DOHH2 (cell line): ENCODE data around the gene CD164L2.
A peak's percentile ranks its signal among the peaks of the same experiment; 100 is the strongest.

ENCODE experiments used
- H3F3A ChIP-seq: fragments of 200-600 bp; sonication (generic), shearing (Covaris generic); 2 replicates; pipeline ENCODE4 v1.6.0; 2016; ENCODE audit warnings: antibody characterized with exemption, mild to moderate bottlenecking; ENCODE audit not compliant: control insufficient read depth, insufficient read depth
- H3K27ac ChIP-seq: fragments of 200-600 bp; sonication (generic); 2 replicates; pipeline ENCODE4 v1.5.1; 2014; ENCODE audit warnings: low read depth, mild to moderate bottlenecking, low read length, moderate library complexity
- H3K27me3 ChIP-seq: fragments of 200-600 bp; sonication (generic); 2 replicates; pipeline ENCODE4 v1.6.1; 2014; ENCODE audit warnings: mild to moderate bottlenecking, low read length, mixed read lengths; ENCODE audit not compliant: control insufficient read depth
- H3K36me3 ChIP-seq: fragments of 200-600 bp; sonication (generic); 2 replicates; pipeline ENCODE4 v1.6.1; 2014; ENCODE audit warnings: mild to moderate bottlenecking, low read length, moderate library complexity, mixed read lengths; ENCODE audit not compliant: control insufficient read depth
- H3K4me1 ChIP-seq: fragments of 200-600 bp; sonication (generic); 2 replicates; pipeline ENCODE4 v1.6.1; 2014; ENCODE audit warnings: mild to moderate bottlenecking, low read length, mixed read lengths; ENCODE audit not compliant: control insufficient read depth
- H3K4me2 ChIP-seq: fragments of 200-600 bp; sonication (generic); 2 replicates; pipeline ENCODE4 v1.6.0; 2014; ENCODE audit warnings: mild to moderate bottlenecking, low read length, moderate library complexity
- H3K4me3 ChIP-seq: fragments of 200-600 bp; sonication (generic); 2 replicates; pipeline ENCODE4 v1.5.1; 2014; ENCODE audit warnings: mild to moderate bottlenecking, low read length, mixed read lengths
- H3K79me2 ChIP-seq: fragments of 200-600 bp; sonication (generic); 2 replicates; pipeline ENCODE4 v1.6.1; 2014; ENCODE audit warnings: mild to moderate bottlenecking, low read length, mixed read lengths; ENCODE audit not compliant: control insufficient read depth
- H3K9me2 ChIP-seq: fragments of 200-600 bp; sonication (generic); replicated peaks from 2 replicates; pipeline ENCODE4 v1.6.1; 2014; ENCODE audit warnings: mild to moderate bottlenecking, low read length, mixed read lengths; ENCODE audit not compliant: control insufficient read depth
- H3K9me3 ChIP-seq: fragments of 200-600 bp; sonication (generic); 2 replicates; pipeline ENCODE4 v1.6.1; 2014; ENCODE audit warnings: antibody characterized with exemption, low read length, mixed read lengths; ENCODE audit not compliant: control insufficient read depth, insufficient read depth
- H4K20me1 ChIP-seq: fragments of 200-600 bp; sonication (generic); 2 replicates; pipeline ENCODE4 v1.6.0; 2014; ENCODE audit warnings: low read depth, mild to moderate bottlenecking, antibody characterized with exemption, low read length, moderate library complexity; ENCODE audit not compliant: control insufficient read depth, insufficient read depth
- EZH2phosphoT487 ChIP-seq: fragments of 200-600 bp; sonication (generic); IDR thresholded peaks from 2 replicates; pipeline ENCODE4 v1.6.1; 2017; ENCODE audit warnings: borderline replicate concordance, mild to moderate bottlenecking, antibody characterized with exemption, low read length, moderate library complexity, mixed read lengths
- TF ChIP-seq, protein P1 (sequence below): fragments of 200-600 bp; sonication (generic); IDR thresholded peaks from one replicate; pipeline ENCODE4 v1.5.1; 2014; ENCODE audit warnings: antibody characterized with exemption, mild to moderate bottlenecking, low read depth, low read length; ENCODE audit not compliant: poor library complexity, severe bottlenecking

The CD164L2 gene

GRCh38 chr1:27394925-27395324, 11.8 kb upstream of the CD164L2 start:
- no peak for TF ChIP-seq EZH2phosphoT487
- H3K27ac ChIP-seq = no peak overlapping the region
- no peaks in the 10 kb centered on the region for H3K9me3 ChIP-seq
- H3K4me1 ChIP-seq = peaks cover 16% of the 10 kb centered on the region
- no peak overlapping the region for H3K4me2 ChIP-seq
- no peaks in the 10 kb centered on the region for H3F3A ChIP-seq
- H3K9me2 ChIP-seq = no peaks in the 10 kb centered on the region
- no peaks in the 10 kb centered on the region for H3K27me3 ChIP-seq
- H3K4me3 ChIP-seq = no peak overlapping the region
- no peaks in the 10 kb centered on the region for H3K36me3 ChIP-seq
- no peaks in the 10 kb centered on the region for H3K79me2 ChIP-seq
- no peaks in the 10 kb centered on the region for H4K20me1 ChIP-seq

- H3K36me3 ChIP-seq = no peaks in the 10 kb centered on the region
- H3K4me2 ChIP-seq = no peak overlapping the region
- H3K9me2 ChIP-seq = no peaks in the 10 kb centered on the region
- H3F3A ChIP-seq = no peaks in the 10 kb centered on the region
- H3K4me3 ChIP-seq = no peak overlapping the region
- H4K20me1 ChIP-seq = no peaks in the 10 kb centered on the region
- H3K4me1 ChIP-seq = peaks cover 16% of the 10 kb centered on the region
- no peaks in the 10 kb centered on the region for H3K9me3 ChIP-seq
- TF ChIP-seq EZH2phosphoT487 = no peak
- TF ChIP-seq, protein P1, sequence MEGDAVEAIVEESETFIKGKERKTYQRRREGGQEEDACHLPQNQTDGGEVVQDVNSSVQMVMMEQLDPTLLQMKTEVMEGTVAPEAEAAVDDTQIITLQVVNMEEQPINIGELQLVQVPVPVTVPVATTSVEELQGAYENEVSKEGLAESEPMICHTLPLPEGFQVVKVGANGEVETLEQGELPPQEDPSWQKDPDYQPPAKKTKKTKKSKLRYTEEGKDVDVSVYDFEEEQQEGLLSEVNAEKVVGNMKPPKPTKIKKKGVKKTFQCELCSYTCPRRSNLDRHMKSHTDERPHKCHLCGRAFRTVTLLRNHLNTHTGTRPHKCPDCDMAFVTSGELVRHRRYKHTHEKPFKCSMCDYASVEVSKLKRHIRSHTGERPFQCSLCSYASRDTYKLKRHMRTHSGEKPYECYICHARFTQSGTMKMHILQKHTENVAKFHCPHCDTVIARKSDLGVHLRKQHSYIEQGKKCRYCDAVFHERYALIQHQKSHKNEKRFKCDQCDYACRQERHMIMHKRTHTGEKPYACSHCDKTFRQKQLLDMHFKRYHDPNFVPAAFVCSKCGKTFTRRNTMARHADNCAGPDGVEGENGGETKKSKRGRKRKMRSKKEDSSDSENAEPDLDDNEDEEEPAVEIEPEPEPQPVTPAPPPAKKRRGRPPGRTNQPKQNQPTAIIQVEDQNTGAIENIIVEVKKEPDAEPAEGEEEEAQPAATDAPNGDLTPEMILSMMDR = no peak
- no peaks in the 10 kb centered on the region for H3K79me2 ChIP-seq
- no peaks in the 10 kb centered on the region for H3K27me3 ChIP-seq
- no peak overlapping the region for H3K27ac ChIP-seq
These were observed 11.1 kb upstream of the CD164L2 start for GRCh38 chr1:27394282-27394658.

DNA sequence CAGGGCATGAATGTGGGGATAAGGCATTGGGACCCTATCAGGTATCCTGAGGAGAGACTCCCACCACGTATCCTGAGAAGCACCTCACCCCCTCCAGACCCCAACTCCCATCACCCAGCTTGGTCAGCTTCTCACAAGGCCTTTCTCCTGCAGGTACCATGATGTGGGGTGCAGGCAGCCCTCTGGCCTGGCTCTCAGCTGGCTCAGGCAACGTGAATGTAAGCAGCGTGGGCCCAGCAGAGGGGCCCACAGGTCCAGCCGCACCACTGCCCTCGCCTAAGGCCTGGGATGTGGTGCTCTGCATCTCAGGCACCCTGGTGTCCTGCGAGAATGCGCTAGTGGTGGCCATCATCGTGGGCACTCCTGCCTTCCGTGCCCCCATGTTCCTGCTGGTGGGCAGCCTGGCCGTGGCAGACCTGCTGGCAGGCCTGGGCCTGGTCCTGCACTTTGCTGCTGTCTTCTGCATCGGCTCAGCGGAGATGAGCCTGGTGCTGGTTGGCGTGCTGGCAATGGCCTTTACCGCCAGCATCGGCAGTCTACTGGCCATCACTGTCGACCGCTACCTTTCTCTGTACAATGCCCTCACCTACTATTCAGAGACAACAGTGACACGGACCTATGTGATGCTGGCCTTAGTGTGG, 10.6 kb upstream of the CD164L2 start:
- Histone ChIP-seq H3K36me3 (no peaks in the 10 kb centered on the region), H3K4me2 (no peak overlapping the region), H3K9me3 (no peaks in the 10 kb centered on the region), H3K4me1 (peaks cover 16% of the 10 kb centered on the region), H4K20me1 (no peaks in the 10 kb centered on the region), H3F3A (no peaks in the 10 kb centered on the region), H3K79me2 (no peaks in the 10 kb centered on the region), H3K27ac (no peak overlapping the region), H3K9me2 (no peaks in the 10 kb centered on the region), H3K27me3 (no peaks in the 10 kb centered on the region), H3K4me3 (no peak overlapping the region)
- no peak for TF ChIP-seq EZH2phosphoT487
- TF ChIP-seq, protein P1 = no peak

- H3F3A ChIP-seq = no peaks in the 10 kb centered on the region
- TF ChIP-seq, protein P1 = no peak
- TF ChIP-seq EZH2phosphoT487 = no peak
These were observed 9.9 kb upstream of the CD164L2 start for GRCh38 chr1:27392778-27393635.

More at GRCh38 chr1:27392778-27393635, 9.9 kb upstream of the CD164L2 start:
- Histone ChIP-seq H3K4me2 (peak overlapping the region; percentile 81), H3K9me2 (no peaks in the 10 kb centered on the region), H3K4me1 (peaks cover 16% of the 10 kb centered on the region), H3K27me3 (no peaks in the 10 kb centered on the region), H4K20me1 (no peaks in the 10 kb centered on the region), H3K4me3 (peak overlapping the region; percentile 74), H3K27ac (no peak overlapping the region), H3K9me3 (no peaks in the 10 kb centered on the region), H3K36me3 (no peaks in the 10 kb centered on the region), H3K79me2 (no peaks in the 10 kb centered on the region)
